GM21360 (cell line): ENCODE data around the gene ADAMTS16.

Experiments
- ATAC-seq: cut with Tn5 transposase; IDR thresholded peaks from one replicate; pipeline ENCODE4 v1.9.1; 2021; ENCODE audit warnings: mild to moderate bottlenecking, moderate library complexity; ENCODE audit not compliant: unreplicated experiment

Gene ADAMTS16

GRCh38 chr5:5369051-5369605, 229.0 kb downstream of the ADAMTS16 start:
- ATAC-seq, result no peak
